Endothelial cell of umbilical vein (primary cell): ENCODE results near the gene NAP1L4.

ENCODE experiments used
- CTCF ChIP-seq, 2 donors: IDR thresholded peaks; 1 replicate in 1 of 2; 2 replicates in 1 of 2; pipeline ENCODE4 v1.5.1; 2011; ENCODE audit warnings: low read length in 2 of 2, mild to moderate bottlenecking in 2 of 2, moderate library complexity in 2 of 2, control low read depth in 1 of 2, inconsistent platforms in 1 of 2, low read depth in 1 of 2; ENCODE audit not compliant: insufficient read depth in 1 of 2; ENCODE audit errors: extremely low read depth in 1 of 2
- EZH2 ChIP-seq: IDR thresholded peaks from 2 replicates; pipeline ENCODE4 v1.6.1; 2012; ENCODE audit warnings: borderline replicate concordance, low read depth, mild to moderate bottlenecking, moderate library complexity, low read length, inconsistent platforms; ENCODE audit not compliant: severe bottlenecking
- GATA2 ChIP-seq: IDR thresholded peaks from 2 replicates; pipeline ENCODE4 v1.7.0; 2011; ENCODE audit warnings: low read depth, mild to moderate bottlenecking, moderate library complexity, mixed read lengths, low read length; ENCODE audit not compliant: insufficient read length, insufficient read depth
- MAX ChIP-seq: IDR thresholded peaks from 2 replicates; pipeline ENCODE4 v1.6.1; 2011; ENCODE audit not compliant: insufficient read depth, insufficient read length
- MYC ChIP-seq: IDR thresholded peaks from one replicate; pipeline ENCODE4 v1.6.1; 2011; ENCODE audit warnings: mild to moderate bottlenecking, low read depth, low read length
- POLR2A ChIP-seq: IDR thresholded peaks from 2 replicates; pipeline ENCODE4 v1.6.1; 2012; ENCODE audit warnings: low read depth, mild to moderate bottlenecking, control low read depth, low read length
- POLR2AphosphoS5 ChIP-seq: IDR thresholded peaks from 2 replicates; pipeline ENCODE4 v1.6.1; 2012; ENCODE audit warnings: low read depth, mild to moderate bottlenecking, control low read depth, low read length, moderate library complexity; ENCODE audit not compliant: insufficient read depth

- TF ChIP-seq CTCF (IDR thresholded peaks at IDR 0.05; ENCODE audit: extremely low read depth in 1 of 2, insufficient read depth in 1 of 2, low read depth in 1 of 2, low read length in 2 of 2) = no peak
- no peak for TF ChIP-seq POLR2AphosphoS5
- TF ChIP-seq EZH2 = no peak
- TF ChIP-seq POLR2A = no peak
- no peak for TF ChIP-seq MAX
- TF ChIP-seq MYC = no peak
- no peak for TF ChIP-seq GATA2
Observed at GRCh38 chr11:2917842-2918490, 74.2 kb downstream of the NAP1L4 start.
